Endometrial microvascular endothelial cells (primary cell): ENCODE data around the gene MAN1C1. TPM values are rescaled to one million over a fixed set of nuclear protein-coding genes. Genes with fewer than 3 reads are reported as not detected.

Experiments
- in situ Hi-C: cut with HindIII; loops from 2 replicates; pipeline ENCODE4 v1.10.0; 2017; ENCODE audit warnings: low sequenced_read_pairs, low pct_unique_long_range_greater_than_20kb; ENCODE audit errors: inconsistent ontology term
- total RNA-seq: library from RNA; depleted of rRNA; stranded (reverse); fragments of >200 nt; gene quantifications from one replicate; pipeline ENCODE4 v1.2.3, GENCODE V29; 2015; ENCODE audit errors: inconsistent ontology term

The MAN1C1 gene
- total RNA-seq, 1 donor from 2014 or later, result not detected

GRCh38 chr1:25808481-25809244, 192.1 kb downstream of the MAN1C1 start:
- in situ Hi-C loops, result no loop called here

GRCh38 chr1:25809283-25809926, 192.8 kb downstream of the MAN1C1 start:
- in situ Hi-C loops, result no loop called here

GRCh38 chr1:25809929-25810328, 193.3 kb downstream of the MAN1C1 start:
- in situ Hi-C loops, result no loop called here

GRCh38 chr1:25810341-25811299, 194.0 kb downstream of the MAN1C1 start:
- in situ Hi-C loops, result no loop called here

- in situ Hi-C loops, result no loop called here
These were observed 194.9 kb downstream of the MAN1C1 start for GRCh38 chr1:25811384-25812082.

GRCh38 chr1:25813071-25813733, 196.6 kb downstream of the MAN1C1 start:
- in situ Hi-C loops, result no loop called here

- in situ Hi-C loops, result no loop called here
These were observed 197.3 kb downstream of the MAN1C1 start for GRCh38 chr1:25813734-25814471.

- in situ Hi-C loops, result no loop called here
These were observed 198.0 kb downstream of the MAN1C1 start for GRCh38 chr1:25814549-25815087.

- in situ Hi-C loops, result no loop called here
These were observed 198.9 kb downstream of the MAN1C1 start for GRCh38 chr1:25815208-25816111.

GRCh38 chr1:25816112-25816718, 199.6 kb downstream of the MAN1C1 start:
- in situ Hi-C loops, result no loop called here

- in situ Hi-C loops, result no loop called here
These were observed 201.4 kb downstream of the MAN1C1 start for GRCh38 chr1:25817840-25818501.

- in situ Hi-C loops, result no loop called here
These were observed 202.0 kb downstream of the MAN1C1 start for GRCh38 chr1:25818569-25818968.

- in situ Hi-C loops, result no loop called here
These were observed 203.1 kb downstream of the MAN1C1 start, which contains the start of gene MTFR1L for GRCh38 chr1:25819491-25820246. TSS of gene MTFR1L (plus strand) at chr1:25819954. CDS start at chr1:25823105, 3,151 bp downstream.

- in situ Hi-C loops, result no loop called here
These were observed 203.9 kb downstream of the MAN1C1 start for GRCh38 chr1:25820247-25821111.
